Cardiac fibroblast (primary cell): Measurements from ENCODE around the gene MBNL1.

Experiments
- DNase-seq, 2 donors: peaks; one replicate each; pipeline versions ENCODE4 v3.0.0 to v3.0.0-alpha.2; 2010; ENCODE audit warnings: low read depth in 2 of 2
- H3K4me3 ChIP-seq, 2 donors: replicated peaks in 1 of 2; 1 replicate in 1 of 2; 2 replicates in 1 of 2; pipeline ENCODE4 v1.5.1; 2011; ENCODE audit warnings: low read depth in 2 of 2, low read length in 2 of 2, mild to moderate bottlenecking in 2 of 2, moderate library complexity in 1 of 2
- CTCF ChIP-seq: IDR thresholded peaks from one replicate; pipeline ENCODE4 v1.5.1; 2011; ENCODE audit warnings: low read depth, mild to moderate bottlenecking, low read length, inconsistent platforms

MBNL1 gene

GRCh38 chr3:152458376-152459117, 189.8 kb downstream of the MBNL1 start:
- no peak overlapping the region for H3K4me3 ChIP-seq

GRCh38 chr3:152459118-152459515, 190.4 kb downstream of the MBNL1 start:
- H3K4me3 ChIP-seq: no peak overlapping the region
- no peak for DNase-seq
- TF ChIP-seq CTCF: no peak

More at GRCh38 chr3:152458376-152459117, 189.8 kb downstream of the MBNL1 start:
- no peak for TF ChIP-seq CTCF
- no peak for DNase-seq

GRCh38 chr3:152459572-152459971, 190.8 kb downstream of the MBNL1 start:
- TF ChIP-seq CTCF: no peak
- H3K4me3 ChIP-seq: no peak overlapping the region
- DNase-seq: no peak

GRCh38 chr3:152460936-152461335, 192.2 kb downstream of the MBNL1 start:
- no peak for TF ChIP-seq CTCF

GRCh38 chr3:152461460-152461859, 192.7 kb downstream of the MBNL1 start:
- TF ChIP-seq CTCF: no peak
- DNase-seq: peak in 1 of 2 donors; percentile 38
- no peak overlapping the region for H3K4me3 ChIP-seq

More at GRCh38 chr3:152460936-152461335, 192.2 kb downstream of the MBNL1 start:
- DNase-seq: peak in 1 of 2 donors; percentile 25
- no peak overlapping the region for H3K4me3 ChIP-seq

GRCh38 chr3:152466784-152467183, 198.1 kb downstream of the MBNL1 start:
- peak; percentile 78 to 87 for DNase-seq
- TF ChIP-seq CTCF: peak; percentile 54
- no peak overlapping the region for H3K4me3 ChIP-seq
